Loucy (cell line): ENCODE data around the gene SHISAL1.

ENCODE experiments used
- CTCF ChIP-seq: fragments of 200-600 bp; sonication (generic); conservative IDR thresholded peaks from 2 replicates; pipeline ENCODE4 v1.5.1; 2014; ENCODE audit warnings: mild to moderate bottlenecking, antibody characterized with exemption, low read length
- EZH2phosphoT487 ChIP-seq: fragments of 200-600 bp; IDR thresholded peaks from 2 replicates; pipeline ENCODE4 v1.6.1; 2018; ENCODE audit warnings: antibody characterized with exemption, mild to moderate bottlenecking, moderate library complexity, borderline replicate concordance

DNA sequence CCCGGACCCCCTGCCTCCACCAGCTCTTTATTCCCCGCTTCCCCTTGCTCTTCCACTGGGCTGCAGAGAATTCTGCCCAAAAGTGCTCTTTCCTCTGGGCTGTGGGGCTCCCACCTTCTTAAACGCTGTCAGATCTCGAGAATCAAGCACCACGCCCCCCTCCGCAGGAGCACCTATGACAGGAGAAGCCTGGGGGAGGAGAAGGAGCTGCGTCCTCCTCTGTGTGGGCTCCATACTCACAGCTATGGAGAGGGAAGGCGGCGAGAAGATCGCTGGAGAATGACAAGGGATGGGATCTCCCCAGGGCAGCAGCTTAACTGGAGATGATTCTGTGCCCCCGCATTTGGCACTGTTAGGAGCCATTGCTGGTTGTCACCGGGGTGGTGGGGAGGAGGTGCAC lies 19.7 kb downstream of the SHISAL1 start:
- TF ChIP-seq CTCF (no peak), EZH2phosphoT487 (no peak)
